IMR-90 (cell line): Measurements from ENCODE around the gene RMND5A. TPM values are rescaled to one million over a fixed set of nuclear protein-coding genes. Genes with fewer than 3 reads are reported as not detected.

Experiments used
- ATAC-seq: fragments of 200-7000 bp; cut with Tn5 transposase; 2 replicates; pipeline ENCODE4 v1.9.1; 2020; ENCODE audit warnings: low read depth, mild to moderate bottlenecking, moderate library complexity
- BruUV-seq: library from RNA; stranded (reverse); fragments of 400-500 nt; replicated peaks from 2 replicates; lab custom pipeline; 2021; lab: Mats Ljungman, UMichigan
- CTCF ChIA-PET: fragments of 300-600 bp; formaldehyde crosslinking; extraction: SDS; loops from one replicate; lab custom pipeline; 2021; ENCODE audit warnings: antibody characterized with exemption; lab: Yijun Ruan, JAX
- POLR2A ChIA-PET: fragments of 300-600 bp; sonication (Branson Sonifier 250); formaldehyde crosslinking; loops from one replicate; lab custom pipeline; 2022; ENCODE audit warnings: antibody characterized with exemption; ENCODE audit not compliant: unreplicated experiment; lab: Charles Lee
- DNase-seq: peaks from one replicate; pipeline ENCODE4 v3.0.0; 2013
- H2AFZ ChIP-seq: replicated peaks from 2 replicates; pipeline ENCODE3; 2013; ENCODE audit warnings: low read length, mild to moderate bottlenecking; ENCODE audit not compliant: poor library complexity
- H2AK5ac ChIP-seq: 2 replicates; pipeline ENCODE4 v1.6.1; 2013; ENCODE audit warnings: low read depth, low read length, inconsistent platforms
- H2AK9ac ChIP-seq: replicated peaks from 2 replicates; pipeline ENCODE3; 2013; ENCODE audit warnings: mild to moderate bottlenecking, low read depth, low read length, moderate library complexity; ENCODE audit not compliant: poor library complexity
- H2BK120ac ChIP-seq: 2 replicates; pipeline ENCODE4 v1.6.1; 2013; ENCODE audit warnings: low read depth, low read length, inconsistent platforms
- H2BK15ac ChIP-seq: 3 replicates; pipeline ENCODE4 v1.6.1; 2013; ENCODE audit warnings: low read depth, low read length, inconsistent platforms
- H2BK20ac ChIP-seq: 2 replicates; pipeline ENCODE4 v1.6.1; 2013; ENCODE audit warnings: low read depth, mild to moderate bottlenecking, inconsistent platforms, low read length, moderate library complexity
- H2BK5ac ChIP-seq: 2 replicates; pipeline ENCODE4 v1.6.1; 2013; ENCODE audit warnings: mild to moderate bottlenecking, low read depth, low read length, inconsistent platforms; ENCODE audit not compliant: poor library complexity, severe bottlenecking
- H3K14ac ChIP-seq: replicated peaks from 2 replicates; pipeline ENCODE4 v1.6.1; 2013; ENCODE audit warnings: low read depth, low read length, inconsistent platforms
- H3K18ac ChIP-seq: 2 replicates; pipeline ENCODE4 v1.6.1; 2013; ENCODE audit warnings: low read depth, low read length, control low read depth
- H3K23ac ChIP-seq: 2 replicates; pipeline ENCODE4 v1.6.1; 2013; ENCODE audit warnings: low read depth, low read length, inconsistent platforms
- H3K27ac ChIP-seq: 2 replicates; pipeline ENCODE4 v1.5.1; 2013; ENCODE audit warnings: mild to moderate bottlenecking, control low read depth, low read length; ENCODE audit not compliant: insufficient read depth
- H3K27me3 ChIP-seq: 2 replicates; pipeline ENCODE4 v1.6.1; 2013; ENCODE audit warnings: low read length; ENCODE audit not compliant: control insufficient read depth, insufficient read depth
- H3K36me3 ChIP-seq: 2 replicates; pipeline ENCODE4 v1.6.1; 2013; ENCODE audit warnings: low read length, mixed read lengths; ENCODE audit not compliant: control insufficient read depth, insufficient read depth
- H3K4ac ChIP-seq: 2 replicates; pipeline ENCODE4 v1.6.1; 2013; ENCODE audit warnings: low read depth, low read length, inconsistent platforms
- H3K4me1 ChIP-seq: 2 replicates; pipeline ENCODE4 v1.6.1; 2013; ENCODE audit warnings: low read length, mixed read lengths; ENCODE audit not compliant: control insufficient read depth, insufficient read depth
- H3K4me2 ChIP-seq: 2 replicates; pipeline ENCODE4 v1.6.1; 2013; ENCODE audit warnings: low read depth, mild to moderate bottlenecking, control low read depth, low read length, moderate library complexity
- H3K4me3 ChIP-seq: 2 replicates; pipeline ENCODE4 v1.5.1; 2013; ENCODE audit warnings: low read depth, mild to moderate bottlenecking, control low read depth, low read length, moderate library complexity; ENCODE audit not compliant: insufficient read depth
- H3K56ac ChIP-seq: 2 replicates; pipeline ENCODE4 v1.6.1; 2013; ENCODE audit warnings: low read length, inconsistent platforms; ENCODE audit not compliant: insufficient read depth; ENCODE audit errors: extremely low read depth
- H3K79me1 ChIP-seq, 2 experiments: 2 replicates each; pipeline ENCODE4 v1.6.1; 2013; ENCODE audit warnings: low read length in 2 of 2, inconsistent platforms in 1 of 2, low read depth in 1 of 2
- H3K9ac ChIP-seq: 2 replicates; pipeline ENCODE4 v1.6.1; 2013; ENCODE audit warnings: low read depth, low read length, control low read depth
- H3K9me1 ChIP-seq: 2 replicates; pipeline ENCODE4 v1.6.1; 2013; ENCODE audit warnings: low read length, inconsistent platforms; ENCODE audit not compliant: insufficient read depth
- H3K9me3 ChIP-seq: 2 replicates; pipeline ENCODE4 v1.6.1; 2013; ENCODE audit warnings: low read length; ENCODE audit not compliant: control insufficient read depth, insufficient read depth
- H4K20me1 ChIP-seq: 2 replicates; pipeline ENCODE4 v1.6.1; 2013; ENCODE audit warnings: low read length, inconsistent platforms; ENCODE audit not compliant: insufficient read depth
- H4K5ac ChIP-seq: 2 replicates; pipeline ENCODE4 v1.6.1; 2013; ENCODE audit warnings: mild to moderate bottlenecking, low read depth, low read length, control low read depth
- H4K8ac ChIP-seq, 2 experiments: 2 replicates each; pipeline ENCODE4 v1.6.1; 2013; ENCODE audit warnings: low read depth in 2 of 2, low read length in 2 of 2, control low read depth in 1 of 2, inconsistent platforms in 1 of 2
- H4K91ac ChIP-seq: 2 replicates; pipeline ENCODE4 v1.6.1; 2013; ENCODE audit warnings: low read depth, low read length, inconsistent platforms; ENCODE audit not compliant: insufficient read depth
- BHLHE40 ChIP-seq: fragments of 150-350 bp; IDR thresholded peaks from 2 replicates; pipeline ENCODE4 v1.6.1; 2016; ENCODE audit warnings: mild to moderate bottlenecking, low read depth, low read length
- CTCF ChIP-seq: conservative IDR thresholded peaks from 2 replicates; pipeline ENCODE4 v1.5.1; 2012; ENCODE audit warnings: mild to moderate bottlenecking, low read depth, low read length, improper control_type of control experiment
- MAFK ChIP-seq: IDR thresholded peaks from 2 replicates; pipeline ENCODE4 v1.6.1; 2012; ENCODE audit warnings: low read depth, low read length, improper control_type of control experiment
- MAZ ChIP-seq: IDR thresholded peaks from 2 replicates; pipeline ENCODE4 v1.6.1; 2012; ENCODE audit warnings: low read depth, mild to moderate bottlenecking, low read length, improper control_type of control experiment, moderate library complexity, borderline replicate concordance
- RAD21 ChIP-seq: IDR thresholded peaks from 2 replicates; pipeline ENCODE4 v1.6.1; 2012; ENCODE audit warnings: low read length, improper control_type of control experiment
- RCOR1 ChIP-seq: IDR thresholded peaks from 2 replicates; pipeline ENCODE4 v1.6.1; 2012; ENCODE audit warnings: mild to moderate bottlenecking, low read length, improper control_type of control experiment; ENCODE audit not compliant: insufficient replicate concordance
- SMC3 ChIP-seq: fragments of 150-350 bp; IDR thresholded peaks from 2 replicates; pipeline ENCODE4 v1.6.1; 2016; ENCODE audit warnings: low read depth, mild to moderate bottlenecking, antibody characterized with exemption, low read length, moderate library complexity
- USF2 ChIP-seq: fragments of 150-350 bp; IDR thresholded peaks from 2 replicates; pipeline ENCODE4 v1.6.1; 2017; ENCODE audit warnings: mild to moderate bottlenecking, antibody characterized with exemption, low read length, low read depth
- WGBS, 2 experiments: methylation state at CpG; one replicate each; pipeline versions ENCODE4 v1.1.5 to v1.1.7; 2013; ENCODE audit warnings: missing lambda C conversion rate in 2 of 2; ENCODE audit not compliant: insufficient read length in 1 of 2; ENCODE audit errors: extremely low coverage in 2 of 2; 5-methylcytosine and 5-hydroxymethylcytosine counted together
- dilution Hi-C: fragments of 300-500 bp; cut with HindIII; formaldehyde crosslinking; loops from one replicate; pipeline ENCODE4 v1.14.3; 2018; ENCODE audit warnings: low sequenced_read_pairs; ENCODE audit not compliant: unreplicated experiment
- in situ Hi-C: fragments of 300-500 bp; cut with MboI; formaldehyde crosslinking; loops from 3 replicates; pipeline ENCODE4 v1.14.3; 2019; ENCODE audit warnings: low sequenced_read_pairs, inconsistent platforms, mixed read lengths
- intact Hi-C: fragments of 100-400 bp; cut with micrococcal nuclease; formaldehyde crosslinking; loops from 2 replicates; pipeline ENCODE4 v1.10.0; 2022
- polyA plus RNA-seq, 3 experiments: library from polyadenylated mRNA; depleted of rRNA; stranded (reverse); fragments of >200 nt; gene quantifications; 2 replicates each; pipeline ENCODE4 v1.2.3, GENCODE V29; 2012; ENCODE audit warnings: low replicate concordance in 1 of 3
- total RNA-seq: library from RNA; depleted of rRNA; stranded (reverse); fragments of >200 nt; gene quantifications from 2 replicates; pipeline ENCODE4 v1.2.3, GENCODE V29; 2012

The RMND5A gene
- total and polyA plus RNA-seq, 2 of the 4 experiments (the other 2 are of a cell fraction) = 5.1 to 16.0 TPM

GRCh38 chr2:86782748-86783147 lies 62.7 kb downstream of the RMND5A start:
- Histone ChIP-seq H2AK9ac (no peak overlapping the region), H3K9me1 (no peaks in the 10 kb centered on the region; the same call in 1 of the 2 replicates), H3K56ac (no peak overlapping the region), H3K27me3 (peaks cover 25% of the 10 kb centered on the region), H2BK15ac (no peak overlapping the region), H4K91ac (no peak overlapping the region), H3K18ac (no peak overlapping the region), H3K9ac (no peak overlapping the region), H4K20me1 (no peaks in the 10 kb centered on the region), H2AFZ (no peak overlapping the region), H2BK5ac (no peak overlapping the region), H2BK20ac (no peak overlapping the region), H3K4me3 (no peak overlapping the region), H3K79me1 (no peaks in the 10 kb centered on the region), H4K5ac (no peak overlapping the region), H3K14ac (no peak overlapping the region), H3K27ac (no peak overlapping the region), H3K4me2 (no peak overlapping the region), H2BK120ac (no peak overlapping the region), H3K9me3 (no peaks in the 10 kb centered on the region), H3K4ac (no peak overlapping the region), H2AK5ac (no peak overlapping the region), H4K8ac (no peak overlapping the region), H3K23ac (no peak overlapping the region), H3K4me1 (no peaks in the 10 kb centered on the region), H3K36me3 (no peaks in the 10 kb centered on the region)
- ATAC-seq = no peak
- in situ Hi-C loops = no loop called here
- CTCF ChIA-PET = no interaction called here
- intact Hi-C loops = no loop called here
- WGBS, 2 experiments = 82% methylated on average over 4 of the region's 7 CpGs; no CpG with 5 or more reads in 1 of the 2 experiments
- dilution Hi-C loops = no loop called here
- BruUV-seq = no TSS peak
- TF ChIP-seq SMC3 (no peak), RCOR1 (no peak), MAZ (no peak), BHLHE40 (no peak), RAD21 (no peak), MAFK (no peak), USF2 (no peak), CTCF (no peak)
- POLR2A ChIA-PET = no interaction called here
- DNase-seq = no peak
